HepG2 (cell line): ENCODE results near the gene POLR3F. TPM values are rescaled to one million over a fixed set of nuclear protein-coding genes. Genes with fewer than 3 reads are reported as not detected.

Experiments used
- ARNT ChIP-seq: fragments of 450-650 bp; IDR thresholded peaks from 2 replicates; pipeline ENCODE4 v1.6.1; 2017
- DDIT3 ChIP-seq: sonication (generic); formaldehyde crosslinking; IDR thresholded peaks from 2 replicates; pipeline ENCODE4 v1.4.0; 2020; ENCODE audit warnings: mild to moderate bottlenecking, missing genetic modification reagents
- ETV5 ChIP-seq: IDR thresholded peaks from 2 replicates; pipeline ENCODE4 v1.6.1; 2018; ENCODE audit warnings: missing biosample characterization, missing genetic modification reagents, inconsistent platforms, borderline replicate concordance
- MAFK ChIP-seq, 2 experiments: IDR thresholded peaks in 1 of 2; conservative IDR thresholded peaks in 1 of 2; 2 replicates each; pipeline ENCODE4 v1.6.1; 2011; ENCODE audit warnings: improper control_type of control experiment in 2 of 2, low read length in 2 of 2
- MLX ChIP-seq: IDR thresholded peaks from 2 replicates; pipeline ENCODE4 v1.6.1; 2016
- MXD4 ChIP-seq: IDR thresholded peaks from 2 replicates; pipeline ENCODE4 v1.6.1; 2016; ENCODE audit warnings: mild to moderate bottlenecking, missing biosample characterization, missing genetic modification reagents
- MZF1 ChIP-seq: sonication (generic); formaldehyde crosslinking; IDR thresholded peaks from 2 replicates; pipeline ENCODE4 v1.8.1; 2023; ENCODE audit warnings: mild to moderate bottlenecking, missing genetic modification reagents, borderline replicate concordance
- NCOA5 ChIP-seq: sonication (generic); formaldehyde crosslinking; IDR thresholded peaks from 2 replicates; pipeline ENCODE4 v1.4.0; 2020; ENCODE audit warnings: missing genetic modification reagents
- NFIC ChIP-seq: IDR thresholded peaks from 2 replicates; pipeline ENCODE4 v1.6.1; 2012; ENCODE audit warnings: mild to moderate bottlenecking, low read length, inconsistent platforms
- NR2F2 ChIP-seq: IDR thresholded peaks from 2 replicates; pipeline ENCODE4 v1.6.1; 2012; ENCODE audit warnings: low read depth, inconsistent platforms, borderline replicate concordance
- NR3C1 ChIP-seq: sonication (generic); formaldehyde crosslinking; IDR thresholded peaks from 2 replicates; pipeline ENCODE4 v1.4.0; 2020; ENCODE audit warnings: missing genetic modification reagents
- ONECUT2 ChIP-seq: sonication (generic); formaldehyde crosslinking; IDR thresholded peaks from 2 replicates; pipeline ENCODE4 v1.4.0; 2020; ENCODE audit warnings: missing genetic modification reagents
- RFX3 ChIP-seq: IDR thresholded peaks from 2 replicates; pipeline ENCODE4 v1.6.1; 2016; ENCODE audit warnings: missing biosample characterization, missing genetic modification reagents
- SCMH1 ChIP-seq: sonication (generic); formaldehyde crosslinking; IDR thresholded peaks from 2 replicates; pipeline ENCODE4 v1.9.0; 2021; ENCODE audit warnings: missing genetic modification reagents, mild to moderate bottlenecking, borderline replicate concordance
- SOX5 ChIP-seq: IDR thresholded peaks from 2 replicates; pipeline ENCODE4 v1.6.1; 2016; ENCODE audit warnings: borderline replicate concordance
- SP1 ChIP-seq, 2 experiments: fragments of 450-650 bp in 1 of 2; sonication (generic) in 1 of 2; formaldehyde crosslinking in 1 of 2; IDR thresholded peaks; 2 replicates each; pipeline versions ENCODE4 v1.4.0 to v1.6.1; 2016 to 2020; ENCODE audit warnings: missing genetic modification reagents in 1 of 2
- ZBTB8A ChIP-seq: sonication (generic); formaldehyde crosslinking; IDR thresholded peaks from 2 replicates; pipeline ENCODE4 v1.4.0; 2020; ENCODE audit warnings: mild to moderate bottlenecking, low read depth, missing genetic modification reagents, borderline replicate concordance
- ZNF609 ChIP-seq: sonication (generic); formaldehyde crosslinking; IDR thresholded peaks from 2 replicates; pipeline ENCODE4 v1.4.0; 2020; ENCODE audit warnings: mild to moderate bottlenecking, missing genetic modification reagents, borderline replicate concordance
- ZNF660 ChIP-seq: sonication (generic); formaldehyde crosslinking; IDR thresholded peaks from 2 replicates; pipeline ENCODE4 v1.5.1; 2020; ENCODE audit warnings: mild to moderate bottlenecking, low read depth, missing genetic modification reagents, borderline replicate concordance
- ZNF75D ChIP-seq: sonication (generic); formaldehyde crosslinking; IDR thresholded peaks from 2 replicates; pipeline ENCODE4 v1.8.1; 2023; ENCODE audit warnings: missing genetic modification reagents, mild to moderate bottlenecking, borderline replicate concordance
- ZNF775 ChIP-seq: sonication (generic); formaldehyde crosslinking; IDR thresholded peaks from 2 replicates; pipeline ENCODE4 v1.4.0; 2020; ENCODE audit warnings: missing genetic modification reagents, mild to moderate bottlenecking, moderate library complexity, borderline replicate concordance
- ZNF780A ChIP-seq: sonication (generic); formaldehyde crosslinking; IDR thresholded peaks from 2 replicates; pipeline ENCODE4 v1.8.0; 2022; ENCODE audit warnings: mild to moderate bottlenecking, missing genetic modification reagents, moderate library complexity
- ZNF788 ChIP-seq: sonication (generic); formaldehyde crosslinking; IDR thresholded peaks from 2 replicates; pipeline ENCODE4 v1.5.0; 2020; ENCODE audit warnings: mild to moderate bottlenecking, missing genetic modification reagents, borderline replicate concordance
- polyA plus RNA-seq, 8 experiments: library from polyadenylated mRNA; depleted of rRNA in 3 of 8; stranded (reverse) in 7 of 8; unstranded in 1 of 8; fragments of >200 nt; fragmentation: Illumina TruSeq in 4 of 8; extraction: Trizol in 4 of 8; gene quantifications; 2 replicates each; pipeline versions ENCODE4 v1.2.1 to v1.2.3, GENCODE V29; 2011 to 2016; ENCODE audit warnings: low read depth in 4 of 8, missing spikeins in 1 of 8, mixed read lengths in 1 of 8; ENCODE audit not compliant: insufficient read depth in 1 of 8
- total RNA-seq, 5 experiments: library from RNA; depleted of rRNA; stranded (reverse); fragments of >200 nt; fragmentation: Illumina TruSeq; extraction: Trizol; gene quantifications; 2 replicates each; pipeline ENCODE4 v1.2.3, GENCODE V29; 2016; ENCODE audit warnings: low read depth in 1 of 5

POLR3F gene
- total and polyA plus RNA-seq, 2 of the 13 experiments (the other 11 are each of a cell fraction or from before 2014, with no cell fraction given) = 11.7 to 25.5 TPM

- TF ChIP-seq ETV5 = peak; percentile 76; the same call in 1 of the 2 replicates
- TF ChIP-seq SCMH1 (CRISPR knock-in tag) = no peak
- no peak for TF ChIP-seq ZNF660
- TF ChIP-seq ZNF75D (CRISPR knock-in tag) = no peak
- peak; percentile 37; the same call in 1 of the 2 replicates for TF ChIP-seq NR2F2
- no peak for TF ChIP-seq SP1 (IDR thresholded peaks at IDR 0.05)
- TF ChIP-seq SP1 (CRISPR knock-in tag; IDR thresholded peaks at IDR 0.05) = no peak; the same call in 1 of the 2 replicates
- no peak; the same call in 1 of the 2 replicates for TF ChIP-seq MLX (CRISPR knock-in tag)
- TF ChIP-seq NCOA5 (CRISPR knock-in tag) = no peak
- no peak for TF ChIP-seq ZBTB8A (CRISPR knock-in tag)
- TF ChIP-seq NFIC = no peak
- TF ChIP-seq MZF1 (CRISPR knock-in tag) = no peak; the same call in 1 of the 2 replicates
- peak; percentile 49; the same call in 1 of the 2 replicates for TF ChIP-seq SOX5 (CRISPR knock-in tag)
- no peak for TF ChIP-seq ARNT
- peak; percentile 10; the same call in 1 of the 2 replicates for TF ChIP-seq ZNF609 (CRISPR knock-in tag)
- no peak; the same call in 1 of the 2 replicates for TF ChIP-seq RFX3
- TF ChIP-seq ONECUT2 (CRISPR knock-in tag) = no peak
- TF ChIP-seq MAFK (conservative IDR thresholded peaks at IDR 0.05 in 1 of 2, IDR thresholded peaks at IDR 0.05 in 1 of 2; ENCODE audit: low read length in 2 of 2) = no peak
- TF ChIP-seq NR3C1 (CRISPR knock-in tag) = 0 out of 2 replicates have a peak, but pooled peaks have one; percentile 60
- peak; percentile 89 for TF ChIP-seq MXD4
- no peak for TF ChIP-seq ZNF780A (CRISPR knock-in tag)
- TF ChIP-seq ZNF788 (CRISPR knock-in tag) = peak; percentile 97; the same call in 1 of the 2 replicates
- no peak for TF ChIP-seq ZNF775 (CRISPR knock-in tag)
- TF ChIP-seq DDIT3 = no peak; the same call in 1 of the 2 replicates
Measured at GRCh38 chr20:18496740-18497592, 29.8 kb downstream of the POLR3F start, which contains the start of gene RBBP9 (continued).
